IMR-90 (cell line): ENCODE results near the gene VTCN1. TPM values are rescaled to one million over a fixed set of nuclear protein-coding genes. Genes with fewer than 3 reads are reported as not detected.

ENCODE experiments used
- ATAC-seq: fragments of 200-7000 bp; cut with Tn5 transposase; 2 replicates; pipeline ENCODE4 v1.9.1; 2020; ENCODE audit warnings: low read depth, mild to moderate bottlenecking, moderate library complexity
- BruUV-seq: library from RNA; stranded (reverse); fragments of 400-500 nt; replicated peaks from 2 replicates; lab custom pipeline; 2021; lab: Mats Ljungman, UMichigan
- CTCF ChIA-PET: fragments of 300-600 bp; formaldehyde crosslinking; extraction: SDS; loops from one replicate; lab custom pipeline; 2021; ENCODE audit warnings: antibody characterized with exemption; lab: Yijun Ruan, JAX
- POLR2A ChIA-PET: fragments of 300-600 bp; sonication (Branson Sonifier 250); formaldehyde crosslinking; loops from one replicate; lab custom pipeline; 2022; ENCODE audit warnings: antibody characterized with exemption; ENCODE audit not compliant: unreplicated experiment; lab: Charles Lee
- DNase-seq: peaks from one replicate; pipeline ENCODE4 v3.0.0; 2013
- H2AFZ ChIP-seq: replicated peaks from 2 replicates; pipeline ENCODE3; 2013; ENCODE audit warnings: low read length, mild to moderate bottlenecking; ENCODE audit not compliant: poor library complexity
- H2AK5ac ChIP-seq: 2 replicates; pipeline ENCODE4 v1.6.1; 2013; ENCODE audit warnings: low read depth, low read length, inconsistent platforms
- H2AK9ac ChIP-seq: replicated peaks from 2 replicates; pipeline ENCODE3; 2013; ENCODE audit warnings: mild to moderate bottlenecking, low read depth, low read length, moderate library complexity; ENCODE audit not compliant: poor library complexity
- H2BK120ac ChIP-seq: 2 replicates; pipeline ENCODE4 v1.6.1; 2013; ENCODE audit warnings: low read depth, low read length, inconsistent platforms
- H2BK15ac ChIP-seq: 3 replicates; pipeline ENCODE4 v1.6.1; 2013; ENCODE audit warnings: low read depth, low read length, inconsistent platforms
- H2BK20ac ChIP-seq: 2 replicates; pipeline ENCODE4 v1.6.1; 2013; ENCODE audit warnings: low read depth, mild to moderate bottlenecking, inconsistent platforms, low read length, moderate library complexity
- H2BK5ac ChIP-seq: 2 replicates; pipeline ENCODE4 v1.6.1; 2013; ENCODE audit warnings: mild to moderate bottlenecking, low read depth, low read length, inconsistent platforms; ENCODE audit not compliant: poor library complexity, severe bottlenecking
- H3K14ac ChIP-seq: replicated peaks from 2 replicates; pipeline ENCODE4 v1.6.1; 2013; ENCODE audit warnings: low read depth, low read length, inconsistent platforms
- H3K18ac ChIP-seq: 2 replicates; pipeline ENCODE4 v1.6.1; 2013; ENCODE audit warnings: low read depth, low read length, control low read depth
- H3K23ac ChIP-seq: 2 replicates; pipeline ENCODE4 v1.6.1; 2013; ENCODE audit warnings: low read depth, low read length, inconsistent platforms
- H3K27ac ChIP-seq: 2 replicates; pipeline ENCODE4 v1.5.1; 2013; ENCODE audit warnings: mild to moderate bottlenecking, control low read depth, low read length; ENCODE audit not compliant: insufficient read depth
- H3K27me3 ChIP-seq: 2 replicates; pipeline ENCODE4 v1.6.1; 2013; ENCODE audit warnings: low read length; ENCODE audit not compliant: control insufficient read depth, insufficient read depth
- H3K36me3 ChIP-seq: 2 replicates; pipeline ENCODE4 v1.6.1; 2013; ENCODE audit warnings: low read length, mixed read lengths; ENCODE audit not compliant: control insufficient read depth, insufficient read depth
- H3K4ac ChIP-seq: 2 replicates; pipeline ENCODE4 v1.6.1; 2013; ENCODE audit warnings: low read depth, low read length, inconsistent platforms
- H3K4me1 ChIP-seq: 2 replicates; pipeline ENCODE4 v1.6.1; 2013; ENCODE audit warnings: low read length, mixed read lengths; ENCODE audit not compliant: control insufficient read depth, insufficient read depth
- H3K4me2 ChIP-seq: 2 replicates; pipeline ENCODE4 v1.6.1; 2013; ENCODE audit warnings: low read depth, mild to moderate bottlenecking, control low read depth, low read length, moderate library complexity
- H3K4me3 ChIP-seq: 2 replicates; pipeline ENCODE4 v1.5.1; 2013; ENCODE audit warnings: low read depth, mild to moderate bottlenecking, control low read depth, low read length, moderate library complexity; ENCODE audit not compliant: insufficient read depth
- H3K56ac ChIP-seq: 2 replicates; pipeline ENCODE4 v1.6.1; 2013; ENCODE audit warnings: low read length, inconsistent platforms; ENCODE audit not compliant: insufficient read depth; ENCODE audit errors: extremely low read depth
- H3K79me1 ChIP-seq, 2 experiments: 2 replicates each; pipeline ENCODE4 v1.6.1; 2013; ENCODE audit warnings: low read length in 2 of 2, inconsistent platforms in 1 of 2, low read depth in 1 of 2
- H3K9ac ChIP-seq: 2 replicates; pipeline ENCODE4 v1.6.1; 2013; ENCODE audit warnings: low read depth, low read length, control low read depth
- H3K9me1 ChIP-seq: 2 replicates; pipeline ENCODE4 v1.6.1; 2013; ENCODE audit warnings: low read length, inconsistent platforms; ENCODE audit not compliant: insufficient read depth
- H3K9me3 ChIP-seq: 2 replicates; pipeline ENCODE4 v1.6.1; 2013; ENCODE audit warnings: low read length; ENCODE audit not compliant: control insufficient read depth, insufficient read depth
- H4K20me1 ChIP-seq: 2 replicates; pipeline ENCODE4 v1.6.1; 2013; ENCODE audit warnings: low read length, inconsistent platforms; ENCODE audit not compliant: insufficient read depth
- H4K5ac ChIP-seq: 2 replicates; pipeline ENCODE4 v1.6.1; 2013; ENCODE audit warnings: mild to moderate bottlenecking, low read depth, low read length, control low read depth
- H4K8ac ChIP-seq, 2 experiments: 2 replicates each; pipeline ENCODE4 v1.6.1; 2013; ENCODE audit warnings: low read depth in 2 of 2, low read length in 2 of 2, control low read depth in 1 of 2, inconsistent platforms in 1 of 2
- H4K91ac ChIP-seq: 2 replicates; pipeline ENCODE4 v1.6.1; 2013; ENCODE audit warnings: low read depth, low read length, inconsistent platforms; ENCODE audit not compliant: insufficient read depth
- CEBPB ChIP-seq: IDR thresholded peaks from 2 replicates; pipeline ENCODE4 v1.6.1; 2012; ENCODE audit warnings: low read depth, low read length, improper control_type of control experiment
- CHD1 ChIP-seq: IDR thresholded peaks from 2 replicates; pipeline ENCODE4 v1.6.1; 2012; ENCODE audit warnings: low read depth, low read length, improper control_type of control experiment
- MAFK ChIP-seq: IDR thresholded peaks from 2 replicates; pipeline ENCODE4 v1.6.1; 2012; ENCODE audit warnings: low read depth, low read length, improper control_type of control experiment
- MXI1 ChIP-seq: IDR thresholded peaks from 2 replicates; pipeline ENCODE4 v1.6.1; 2012; ENCODE audit warnings: low read depth, mild to moderate bottlenecking, low read length, moderate library complexity, borderline replicate concordance
- POLR2A ChIP-seq: IDR thresholded peaks from 2 replicates; pipeline ENCODE4 v1.6.1; 2012; ENCODE audit warnings: mild to moderate bottlenecking, low read depth, low read length
- RAD21 ChIP-seq: IDR thresholded peaks from 2 replicates; pipeline ENCODE4 v1.6.1; 2012; ENCODE audit warnings: low read length, improper control_type of control experiment
- RFX5 ChIP-seq: IDR thresholded peaks from 2 replicates; pipeline ENCODE4 v1.8.0; 2012; ENCODE audit warnings: low read depth, mild to moderate bottlenecking, low read length, moderate library complexity
- whole genome bisulfite sequencing, 2 experiments: methylation state at CpG; one replicate each; pipeline versions ENCODE4 v1.1.5 to v1.1.7; 2013; ENCODE audit warnings: missing lambda C conversion rate in 2 of 2; ENCODE audit not compliant: insufficient read length in 1 of 2; ENCODE audit errors: extremely low coverage in 2 of 2; 5-methylcytosine and 5-hydroxymethylcytosine counted together
- dilution Hi-C: fragments of 300-500 bp; cut with HindIII; formaldehyde crosslinking; loops from one replicate; pipeline ENCODE4 v1.14.3; 2018; ENCODE audit warnings: low sequenced_read_pairs; ENCODE audit not compliant: unreplicated experiment
- in situ Hi-C: fragments of 300-500 bp; cut with MboI; formaldehyde crosslinking; loops from 3 replicates; pipeline ENCODE4 v1.14.3; 2019; ENCODE audit warnings: low sequenced_read_pairs, inconsistent platforms, mixed read lengths
- intact Hi-C: fragments of 100-400 bp; cut with micrococcal nuclease; formaldehyde crosslinking; loops from 2 replicates; pipeline ENCODE4 v1.10.0; 2022
- polyA plus RNA-seq, 3 experiments: library from polyadenylated mRNA; depleted of rRNA; stranded (reverse); fragments of >200 nt; gene quantifications; 2 replicates each; pipeline ENCODE4 v1.2.3, GENCODE V29; 2012; ENCODE audit warnings: low replicate concordance in 1 of 3
- total RNA-seq: library from RNA; depleted of rRNA; stranded (reverse); fragments of >200 nt; gene quantifications from 2 replicates; pipeline ENCODE4 v1.2.3, GENCODE V29; 2012
- TF ChIP-seq, protein P1 (sequence below): conservative IDR thresholded peaks from 2 replicates; pipeline ENCODE4 v1.5.1; 2012; ENCODE audit warnings: mild to moderate bottlenecking, low read depth, low read length, improper control_type of control experiment
- TF ChIP-seq, protein P2 (sequence below): fragments of 150-350 bp; IDR thresholded peaks from 2 replicates; pipeline ENCODE4 v1.6.1; 2017; ENCODE audit warnings: mild to moderate bottlenecking, antibody characterized with exemption, low read length, low read depth
- TF ChIP-seq, protein P3 (sequence below): fragments of 150-350 bp; IDR thresholded peaks from 2 replicates; pipeline ENCODE4 v1.6.1; 2016; ENCODE audit warnings: low read depth, mild to moderate bottlenecking, low read length, moderate library complexity, borderline replicate concordance

Gene VTCN1
- total and polyA plus RNA-seq, 2 of the 4 experiments (the other 2 are of a cell fraction) = not detected

DNA sequence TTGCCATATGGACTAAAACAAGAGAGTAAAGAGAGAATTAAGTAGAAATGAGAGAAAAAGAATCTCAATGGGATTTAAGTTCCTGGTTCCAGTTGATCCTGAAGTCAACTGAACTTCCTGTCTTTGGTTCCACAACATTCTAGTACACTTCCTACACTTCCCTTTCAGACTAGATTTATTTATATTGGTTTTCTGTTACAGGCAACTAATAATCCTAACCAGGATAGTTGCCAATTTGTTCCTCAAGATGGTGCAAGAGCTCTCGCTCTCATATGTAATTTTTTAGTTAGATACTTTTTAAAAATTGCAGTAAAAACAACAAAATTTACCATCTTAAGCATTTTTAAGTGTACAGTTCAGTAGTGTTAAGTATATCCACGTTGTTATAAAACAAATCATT, 60.4 kb downstream of the VTCN1 start:
- H3K9me1 ChIP-seq = peaks cover 10% of the 10 kb centered on the region
- no peak overlapping the region for H4K5ac ChIP-seq
- dilution Hi-C loops = no loop called here
- no peak overlapping the region for H2AK9ac ChIP-seq
- no peak for TF ChIP-seq CHD1
- TF ChIP-seq RFX5 = no peak
- TF ChIP-seq, protein P1, sequence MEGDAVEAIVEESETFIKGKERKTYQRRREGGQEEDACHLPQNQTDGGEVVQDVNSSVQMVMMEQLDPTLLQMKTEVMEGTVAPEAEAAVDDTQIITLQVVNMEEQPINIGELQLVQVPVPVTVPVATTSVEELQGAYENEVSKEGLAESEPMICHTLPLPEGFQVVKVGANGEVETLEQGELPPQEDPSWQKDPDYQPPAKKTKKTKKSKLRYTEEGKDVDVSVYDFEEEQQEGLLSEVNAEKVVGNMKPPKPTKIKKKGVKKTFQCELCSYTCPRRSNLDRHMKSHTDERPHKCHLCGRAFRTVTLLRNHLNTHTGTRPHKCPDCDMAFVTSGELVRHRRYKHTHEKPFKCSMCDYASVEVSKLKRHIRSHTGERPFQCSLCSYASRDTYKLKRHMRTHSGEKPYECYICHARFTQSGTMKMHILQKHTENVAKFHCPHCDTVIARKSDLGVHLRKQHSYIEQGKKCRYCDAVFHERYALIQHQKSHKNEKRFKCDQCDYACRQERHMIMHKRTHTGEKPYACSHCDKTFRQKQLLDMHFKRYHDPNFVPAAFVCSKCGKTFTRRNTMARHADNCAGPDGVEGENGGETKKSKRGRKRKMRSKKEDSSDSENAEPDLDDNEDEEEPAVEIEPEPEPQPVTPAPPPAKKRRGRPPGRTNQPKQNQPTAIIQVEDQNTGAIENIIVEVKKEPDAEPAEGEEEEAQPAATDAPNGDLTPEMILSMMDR = 0 out of 2 replicates have a peak, but pooled peaks have one; percentile 19
- no peak for TF ChIP-seq MAFK
- TF ChIP-seq MXI1 = no peak
- TF ChIP-seq POLR2A = no peak
- TF ChIP-seq, protein P2, sequence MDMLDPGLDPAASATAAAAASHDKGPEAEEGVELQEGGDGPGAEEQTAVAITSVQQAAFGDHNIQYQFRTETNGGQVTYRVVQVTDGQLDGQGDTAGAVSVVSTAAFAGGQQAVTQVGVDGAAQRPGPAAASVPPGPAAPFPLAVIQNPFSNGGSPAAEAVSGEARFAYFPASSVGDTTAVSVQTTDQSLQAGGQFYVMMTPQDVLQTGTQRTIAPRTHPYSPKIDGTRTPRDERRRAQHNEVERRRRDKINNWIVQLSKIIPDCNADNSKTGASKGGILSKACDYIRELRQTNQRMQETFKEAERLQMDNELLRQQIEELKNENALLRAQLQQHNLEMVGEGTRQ = no peak
- peak; percentile 23; the same call in 1 of the 2 replicates for TF ChIP-seq CEBPB
- no peak for TF ChIP-seq RAD21
- TF ChIP-seq, protein P3, sequence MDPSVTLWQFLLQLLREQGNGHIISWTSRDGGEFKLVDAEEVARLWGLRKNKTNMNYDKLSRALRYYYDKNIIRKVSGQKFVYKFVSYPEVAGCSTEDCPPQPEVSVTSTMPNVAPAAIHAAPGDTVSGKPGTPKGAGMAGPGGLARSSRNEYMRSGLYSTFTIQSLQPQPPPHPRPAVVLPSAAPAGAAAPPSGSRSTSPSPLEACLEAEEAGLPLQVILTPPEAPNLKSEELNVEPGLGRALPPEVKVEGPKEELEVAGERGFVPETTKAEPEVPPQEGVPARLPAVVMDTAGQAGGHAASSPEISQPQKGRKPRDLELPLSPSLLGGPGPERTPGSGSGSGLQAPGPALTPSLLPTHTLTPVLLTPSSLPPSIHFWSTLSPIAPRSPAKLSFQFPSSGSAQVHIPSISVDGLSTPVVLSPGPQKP = no peak
- no peaks in the 10 kb centered on the region for H3K36me3 ChIP-seq
- WGBS, 2 experiments = no CpG with 5 or more reads among the region's 2 CpGs
- in situ Hi-C loops = no loop called here
- H3K4me2 ChIP-seq = no peak overlapping the region
- no peak overlapping the region for H3K9ac ChIP-seq
- CTCF ChIA-PET = no interaction called here
- no peak for ATAC-seq
- H3K56ac ChIP-seq = no peak overlapping the region
- no peak overlapping the region for H3K27ac ChIP-seq
- no peak overlapping the region; the same call in 1 of the 2 replicates for H2BK120ac ChIP-seq
- POLR2A ChIA-PET = no interaction called here
- H2BK20ac ChIP-seq = no peak overlapping the region
- no peak overlapping the region for H3K23ac ChIP-seq
- H2AK5ac ChIP-seq = no peak overlapping the region
- H3K27me3 ChIP-seq = no peaks in the 10 kb centered on the region
- H4K8ac ChIP-seq = no peak overlapping the region
- H4K20me1 ChIP-seq = no peaks in the 10 kb centered on the region
- no peak overlapping the region for H3K18ac ChIP-seq
- H4K91ac ChIP-seq = no peak overlapping the region
- no peak overlapping the region for H2BK15ac ChIP-seq
- H3K4me1 ChIP-seq = peaks cover 8% of the 10 kb centered on the region
- no peak overlapping the region for H3K14ac ChIP-seq
- no peaks in the 10 kb centered on the region for H3K9me3 ChIP-seq
- intact Hi-C loops = no loop called here
- H3K4me3 ChIP-seq = no peak overlapping the region
- DNase-seq = peak; percentile 60
- H2AFZ ChIP-seq = no peak overlapping the region
- BruUV-seq = no TSS peak
- H3K4ac ChIP-seq = no peak overlapping the region
- H2BK5ac ChIP-seq = no peak overlapping the region
- no peaks in the 10 kb centered on the region for H3K79me1 ChIP-seq
